GM12892 (cell line): ENCODE measurements around the gene DTNBP1.
A peak's percentile ranks its signal among the peaks of the same experiment; 100 is the strongest.

ENCODE experiments used
- POLR2A ChIP-seq: IDR thresholded peaks from 2 replicates; pipeline ENCODE4 v1.6.1; 2011; ENCODE audit warnings: low read depth, low read length, control low read depth
- POLR2AphosphoS5 ChIP-seq: IDR thresholded peaks from 2 replicates; pipeline ENCODE4 v1.6.1; 2011; ENCODE audit warnings: low read depth, low read length, control low read depth
- TAF1 ChIP-seq: IDR thresholded peaks from 2 replicates; pipeline ENCODE4 v1.6.1; 2011; ENCODE audit warnings: low read depth, mild to moderate bottlenecking, control low read depth, low read length, borderline replicate concordance

DNA sequence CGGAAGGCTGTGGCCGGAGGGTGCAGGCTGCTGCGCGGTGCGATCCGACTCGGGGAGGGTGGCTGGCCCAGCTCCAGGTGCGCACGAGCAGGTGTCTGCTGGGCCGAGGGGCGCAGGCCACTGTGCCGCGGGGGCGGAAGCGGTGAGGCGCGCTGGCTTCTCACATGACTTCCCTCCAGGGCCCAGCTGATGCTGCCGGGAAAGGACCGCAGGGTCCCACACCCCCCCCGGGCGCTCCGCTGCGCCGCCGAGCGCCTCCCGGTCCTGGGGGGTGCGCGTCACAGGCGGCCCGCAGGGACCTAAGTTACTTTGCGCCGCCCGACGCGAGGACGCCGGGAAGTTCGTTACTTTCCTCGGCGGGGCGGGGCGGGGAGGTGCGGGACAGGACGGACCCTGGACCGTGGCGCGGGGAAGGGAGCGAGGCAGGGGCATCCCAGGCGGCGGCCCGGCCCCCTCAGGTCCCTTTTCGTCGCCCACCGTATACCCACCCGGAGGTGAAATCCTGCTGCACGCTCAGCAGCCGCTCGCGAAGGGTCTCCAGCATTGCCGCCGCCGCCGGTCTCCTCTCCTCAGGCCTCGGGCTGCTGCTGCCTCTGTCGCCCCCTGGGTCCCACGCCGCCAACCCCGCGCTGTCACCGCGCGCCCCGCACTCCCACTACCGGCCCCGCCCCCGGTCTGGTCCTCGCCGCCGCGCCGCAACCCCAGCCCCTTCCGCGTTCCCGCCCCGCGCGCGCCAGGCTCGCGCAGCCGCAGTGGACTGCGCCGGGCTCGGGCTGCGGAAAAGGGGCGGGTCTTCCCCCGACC lies at the start of gene DTNBP1:
- TF ChIP-seq POLR2AphosphoS5, result peak; percentile 60; the same call in 1 of the 2 replicates
- TF ChIP-seq POLR2A, result no peak; the same call in 1 of the 2 replicates
- 0 out of 2 replicates have a peak, but pooled peaks have one; percentile 10 for TF ChIP-seq TAF1
